Measurements from ENCODE around the gene CHMP4A. TPM values are rescaled to one million over a fixed set of nuclear protein-coding genes. Genes with fewer than 3 reads are reported as not detected.
A peak's percentile ranks its signal among the peaks of the same experiment; 100 is the strongest.

Gene CHMP4A
- total and polyA plus RNA-seq, 2 of the 13 experiments (the other 11 are each of a cell fraction or from before 2014, with no cell fraction given), result 83.6 to 113 TPM

DNA sequence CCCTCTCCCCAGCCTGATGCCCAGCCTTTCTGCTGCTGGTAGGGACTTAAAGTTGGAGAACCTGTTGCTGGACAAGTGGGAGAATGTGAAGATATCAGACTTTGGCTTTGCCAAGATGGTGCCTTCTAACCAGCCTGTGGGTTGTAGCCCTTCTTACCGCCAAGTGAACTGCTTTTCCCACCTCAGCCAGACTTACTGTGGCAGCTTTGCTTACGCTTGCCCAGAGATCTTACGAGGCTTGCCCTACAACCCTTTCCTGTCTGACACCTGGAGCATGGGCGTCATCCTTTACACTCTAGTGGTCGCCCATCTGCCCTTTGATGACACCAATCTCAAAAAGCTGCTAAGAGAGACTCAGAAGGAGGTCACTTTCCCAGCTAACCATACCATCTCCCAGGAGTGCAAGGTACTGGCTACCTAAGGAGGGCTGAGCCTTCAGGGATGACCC, 6.2 kb downstream of the CHMP4A start (continued):
- TF ChIP-seq JUNB (CRISPR knock-in tag; IDR thresholded peaks at IDR 0.05; ENCODE audit: borderline replicate concordance) (peak; percentile 35; the same call in 1 of the 2 replicates), TBX2 (CRISPR knock-in tag; IDR thresholded peaks at IDR 0.05; ENCODE audit: borderline replicate concordance) (0 out of 2 replicates have a peak, but pooled peaks have one; percentile 36), POLR2G (IDR thresholded peaks at IDR 0.05; ENCODE audit: low read depth, low read length) (peak; percentile 41; the same call in 1 of the 2 replicates), ZSCAN21 (CRISPR knock-in tag; IDR thresholded peaks at IDR 0.05; ENCODE audit: borderline replicate concordance) (no peak; the same call in 1 of the 2 replicates), RBFOX2 (IDR thresholded peaks at IDR 0.05; ENCODE audit: low read depth, low read length) (0 out of 2 replicates have a peak, but pooled peaks have one; percentile 32), CC2D1A (CRISPR knock-in tag; IDR thresholded peaks at IDR 0.05) (no peak), NFIB (CRISPR knock-in tag; IDR thresholded peaks at IDR 0.05; ENCODE audit: borderline replicate concordance) (0 out of 2 replicates have a peak, but pooled peaks have one; percentile 6), ZNF326 (CRISPR knock-in tag; IDR thresholded peaks at IDR 0.05; ENCODE audit: borderline replicate concordance) (0 out of 2 replicates have a peak, but pooled peaks have one; percentile 44), SP140L (CRISPR knock-in tag; IDR thresholded peaks at IDR 0.05; ENCODE audit: borderline replicate concordance) (no peak), ZNF780A (CRISPR knock-in tag; IDR thresholded peaks at IDR 0.05) (0 out of 2 replicates have a peak, but pooled peaks have one; percentile 22), GATA4 (IDR thresholded peaks at IDR 0.05; ENCODE audit: borderline replicate concordance, low read depth) (no peak)
- TF ChIP-seq, protein P1, sequence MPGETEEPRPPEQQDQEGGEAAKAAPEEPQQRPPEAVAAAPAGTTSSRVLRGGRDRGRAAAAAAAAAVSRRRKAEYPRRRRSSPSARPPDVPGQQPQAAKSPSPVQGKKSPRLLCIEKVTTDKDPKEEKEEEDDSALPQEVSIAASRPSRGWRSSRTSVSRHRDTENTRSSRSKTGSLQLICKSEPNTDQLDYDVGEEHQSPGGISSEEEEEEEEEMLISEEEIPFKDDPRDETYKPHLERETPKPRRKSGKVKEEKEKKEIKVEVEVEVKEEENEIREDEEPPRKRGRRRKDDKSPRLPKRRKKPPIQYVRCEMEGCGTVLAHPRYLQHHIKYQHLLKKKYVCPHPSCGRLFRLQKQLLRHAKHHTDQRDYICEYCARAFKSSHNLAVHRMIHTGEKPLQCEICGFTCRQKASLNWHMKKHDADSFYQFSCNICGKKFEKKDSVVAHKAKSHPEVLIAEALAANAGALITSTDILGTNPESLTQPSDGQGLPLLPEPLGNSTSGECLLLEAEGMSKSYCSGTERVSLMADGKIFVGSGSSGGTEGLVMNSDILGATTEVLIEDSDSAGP (CRISPR knock-in tag; IDR thresholded peaks at IDR 0.05; ENCODE audit: borderline replicate concordance), result 0 out of 2 replicates have a peak, but pooled peaks have one; percentile 20
- TF ChIP-seq, protein P2, sequence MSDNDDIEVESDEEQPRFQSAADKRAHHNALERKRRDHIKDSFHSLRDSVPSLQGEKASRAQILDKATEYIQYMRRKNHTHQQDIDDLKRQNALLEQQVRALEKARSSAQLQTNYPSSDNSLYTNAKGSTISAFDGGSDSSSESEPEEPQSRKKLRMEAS (IDR thresholded peaks at IDR 0.05), result no peak
- TF ChIP-seq, protein P3, sequence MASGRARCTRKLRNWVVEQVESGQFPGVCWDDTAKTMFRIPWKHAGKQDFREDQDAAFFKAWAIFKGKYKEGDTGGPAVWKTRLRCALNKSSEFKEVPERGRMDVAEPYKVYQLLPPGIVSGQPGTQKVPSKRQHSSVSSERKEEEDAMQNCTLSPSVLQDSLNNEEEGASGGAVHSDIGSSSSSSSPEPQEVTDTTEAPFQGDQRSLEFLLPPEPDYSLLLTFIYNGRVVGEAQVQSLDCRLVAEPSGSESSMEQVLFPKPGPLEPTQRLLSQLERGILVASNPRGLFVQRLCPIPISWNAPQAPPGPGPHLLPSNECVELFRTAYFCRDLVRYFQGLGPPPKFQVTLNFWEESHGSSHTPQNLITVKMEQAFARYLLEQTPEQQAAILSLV (CRISPR knock-in tag; IDR thresholded peaks at IDR 0.05; ENCODE audit: borderline replicate concordance), result no peak

Data from HepG2 (cell line).